ENCODE data around the gene FXR2.

DNA sequence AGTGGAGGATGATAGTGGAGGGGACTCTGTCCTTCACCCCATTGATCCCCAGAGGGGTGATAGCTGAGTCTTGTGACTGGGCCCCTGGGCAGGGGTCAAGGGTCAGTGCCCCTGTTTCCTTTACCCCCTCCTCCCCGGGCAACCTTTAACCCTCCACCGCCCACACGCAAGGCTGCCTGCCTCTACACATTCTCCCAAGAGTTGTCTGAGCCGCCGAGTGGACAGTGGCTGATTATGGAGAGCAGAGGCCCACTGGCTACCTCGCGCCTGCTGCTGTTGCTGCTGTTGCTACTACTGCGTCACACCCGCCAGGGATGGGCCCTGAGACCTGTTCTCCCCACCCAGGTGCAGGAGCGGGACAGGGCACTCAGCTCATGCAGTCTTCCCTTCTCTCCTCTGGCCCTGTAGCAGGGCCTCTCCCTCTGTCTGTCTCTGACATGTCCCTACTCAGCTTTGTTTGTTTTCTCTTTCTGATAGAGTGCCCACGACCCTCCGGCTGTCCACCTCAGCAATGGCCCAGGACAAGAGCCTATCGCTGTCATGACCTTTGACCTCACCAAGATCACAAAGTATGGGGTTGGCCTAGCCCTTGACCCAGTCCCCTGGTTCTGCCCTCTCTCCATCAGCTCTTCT, 15.4 kb upstream of the FXR2 start, which contains the start of gene SHBG:
- TF ChIP-seq POLR2A (IDR thresholded peaks at IDR 0.05; ENCODE audit: low read length) (no peak), GATA1 (IDR thresholded peaks at IDR 0.05; ENCODE audit: low read depth, low read length) (no peak)

All from erythroblast (primary cell).